ENCODE measurements around the gene CHID1. TPM values are rescaled to one million over a fixed set of nuclear protein-coding genes. Genes with fewer than 3 reads are reported as not detected.

The CHID1 gene
- total RNA-seq, 1 donor from 2014 or later: 112 TPM

DNA sequence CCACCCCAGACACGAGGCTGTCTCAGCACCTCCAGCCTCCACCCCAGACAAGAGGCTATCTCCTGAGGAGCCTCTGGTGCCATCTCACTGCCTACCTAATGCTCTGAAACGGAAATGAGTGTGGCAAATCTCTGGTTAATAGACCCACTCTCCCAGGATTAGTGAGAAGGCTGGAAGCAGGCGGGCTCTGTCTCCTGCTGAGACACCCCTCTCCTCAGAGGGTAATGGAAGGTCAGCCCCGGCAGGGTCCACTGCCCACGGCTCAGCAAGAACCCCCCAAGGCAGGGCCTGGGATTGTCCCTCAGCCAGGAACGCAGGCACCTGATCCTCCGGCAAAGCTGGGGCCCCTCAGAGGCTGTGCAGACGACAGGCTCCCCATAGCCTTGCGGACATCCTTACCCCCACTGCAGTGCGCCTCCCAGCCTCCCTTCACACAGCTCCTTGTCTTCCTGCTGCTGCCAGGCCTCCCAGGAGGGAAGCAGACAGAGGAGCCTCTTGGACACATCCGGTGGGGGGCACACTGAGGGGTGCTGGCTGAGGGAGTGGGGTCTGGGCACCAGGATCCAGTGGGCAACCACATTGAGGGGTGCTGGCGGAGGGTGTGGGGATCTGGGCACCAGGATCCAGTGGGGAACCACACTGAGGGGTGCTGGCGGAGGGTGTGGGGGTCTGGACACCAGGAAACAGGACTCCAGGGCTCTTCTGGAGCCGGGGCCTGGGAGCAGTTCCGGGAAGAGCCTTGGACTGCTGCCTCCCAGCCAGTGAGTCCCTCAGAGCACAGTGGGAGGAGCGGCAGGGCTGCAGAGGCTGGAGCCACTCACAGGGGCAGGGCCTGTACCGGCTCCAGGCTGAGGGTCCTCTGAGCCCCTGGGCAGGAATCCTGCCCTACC lies 13.1 kb downstream of the CHID1 start:
- Mint-ChIP-seq H3K4me1 (ENCODE audit: unreplicated experiment) (peaks cover 1% of the 10 kb centered on the region), H3K9me3 (ENCODE audit: unreplicated experiment) (no peaks in the 10 kb centered on the region), H3K4me3 (ENCODE audit: unreplicated experiment) (no peak overlapping the region), H3K36me3 (ENCODE audit: unreplicated experiment) (peaks cover 17% of the 10 kb centered on the region), H3K27ac (ENCODE audit: unreplicated experiment) (no peak overlapping the region), H3K27me3 (ENCODE audit: unreplicated experiment) (no peaks in the 10 kb centered on the region)
- no peak for DNase-seq (ENCODE audit: extremely low spot score, unreplicated experiment)
- TF ChIP-seq, protein P1, sequence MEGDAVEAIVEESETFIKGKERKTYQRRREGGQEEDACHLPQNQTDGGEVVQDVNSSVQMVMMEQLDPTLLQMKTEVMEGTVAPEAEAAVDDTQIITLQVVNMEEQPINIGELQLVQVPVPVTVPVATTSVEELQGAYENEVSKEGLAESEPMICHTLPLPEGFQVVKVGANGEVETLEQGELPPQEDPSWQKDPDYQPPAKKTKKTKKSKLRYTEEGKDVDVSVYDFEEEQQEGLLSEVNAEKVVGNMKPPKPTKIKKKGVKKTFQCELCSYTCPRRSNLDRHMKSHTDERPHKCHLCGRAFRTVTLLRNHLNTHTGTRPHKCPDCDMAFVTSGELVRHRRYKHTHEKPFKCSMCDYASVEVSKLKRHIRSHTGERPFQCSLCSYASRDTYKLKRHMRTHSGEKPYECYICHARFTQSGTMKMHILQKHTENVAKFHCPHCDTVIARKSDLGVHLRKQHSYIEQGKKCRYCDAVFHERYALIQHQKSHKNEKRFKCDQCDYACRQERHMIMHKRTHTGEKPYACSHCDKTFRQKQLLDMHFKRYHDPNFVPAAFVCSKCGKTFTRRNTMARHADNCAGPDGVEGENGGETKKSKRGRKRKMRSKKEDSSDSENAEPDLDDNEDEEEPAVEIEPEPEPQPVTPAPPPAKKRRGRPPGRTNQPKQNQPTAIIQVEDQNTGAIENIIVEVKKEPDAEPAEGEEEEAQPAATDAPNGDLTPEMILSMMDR (IDR thresholded peaks at IDR 0.05): no peak

DNA sequence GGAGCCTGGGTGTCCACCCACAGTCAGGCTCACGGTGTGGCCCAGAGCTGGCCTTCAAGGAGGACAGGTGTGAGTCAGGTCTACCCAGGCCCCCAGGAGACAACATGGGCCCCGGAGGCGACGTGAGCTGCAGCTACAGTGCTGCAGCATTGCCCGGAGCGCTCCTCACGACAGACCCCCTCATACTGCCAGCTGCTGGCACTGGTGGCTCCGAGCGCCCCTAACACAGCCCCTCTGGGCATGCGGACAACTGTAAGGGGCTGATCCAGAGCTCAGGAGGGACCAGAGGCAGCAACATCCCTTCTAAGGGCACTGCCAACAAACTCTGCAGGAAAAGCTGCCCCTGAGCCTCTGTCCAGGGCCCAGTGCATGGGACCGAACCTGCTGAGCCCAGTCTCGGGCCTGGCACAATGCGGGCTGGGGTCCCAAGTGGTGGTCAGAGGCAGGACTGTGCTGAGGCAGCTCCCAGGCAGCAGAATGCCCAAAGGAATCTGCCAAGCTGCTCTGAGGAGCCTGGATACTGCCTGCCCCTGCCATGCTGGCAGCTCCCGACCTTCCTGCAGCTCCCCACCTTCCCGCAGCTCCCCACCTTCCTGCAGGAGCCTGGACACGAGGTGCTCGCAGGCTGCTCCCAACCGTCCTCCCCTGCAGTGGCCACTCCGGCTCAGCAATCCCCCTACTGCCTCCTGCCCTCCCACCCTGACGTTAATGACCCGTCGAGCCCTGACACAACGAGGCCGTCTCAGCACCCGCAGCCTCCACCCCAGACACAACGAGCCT lies 15.1 kb downstream of the CHID1 start:
- H3K4me3 Mint-ChIP-seq (ENCODE audit: unreplicated experiment): no peak overlapping the region
- no peaks in the 10 kb centered on the region for H3K9me3 Mint-ChIP-seq (ENCODE audit: unreplicated experiment)
- no peaks in the 10 kb centered on the region for H3K27me3 Mint-ChIP-seq (ENCODE audit: unreplicated experiment)
- H3K27ac Mint-ChIP-seq (ENCODE audit: unreplicated experiment): no peak overlapping the region
- peaks cover 1% of the 10 kb centered on the region for H3K4me1 Mint-ChIP-seq (ENCODE audit: unreplicated experiment)
- DNase-seq (ENCODE audit: extremely low spot score, unreplicated experiment): no peak
- TF ChIP-seq, protein P1 (IDR thresholded peaks at IDR 0.05): no peak
- H3K36me3 Mint-ChIP-seq (ENCODE audit: unreplicated experiment): peaks cover 8% of the 10 kb centered on the region

DNA sequence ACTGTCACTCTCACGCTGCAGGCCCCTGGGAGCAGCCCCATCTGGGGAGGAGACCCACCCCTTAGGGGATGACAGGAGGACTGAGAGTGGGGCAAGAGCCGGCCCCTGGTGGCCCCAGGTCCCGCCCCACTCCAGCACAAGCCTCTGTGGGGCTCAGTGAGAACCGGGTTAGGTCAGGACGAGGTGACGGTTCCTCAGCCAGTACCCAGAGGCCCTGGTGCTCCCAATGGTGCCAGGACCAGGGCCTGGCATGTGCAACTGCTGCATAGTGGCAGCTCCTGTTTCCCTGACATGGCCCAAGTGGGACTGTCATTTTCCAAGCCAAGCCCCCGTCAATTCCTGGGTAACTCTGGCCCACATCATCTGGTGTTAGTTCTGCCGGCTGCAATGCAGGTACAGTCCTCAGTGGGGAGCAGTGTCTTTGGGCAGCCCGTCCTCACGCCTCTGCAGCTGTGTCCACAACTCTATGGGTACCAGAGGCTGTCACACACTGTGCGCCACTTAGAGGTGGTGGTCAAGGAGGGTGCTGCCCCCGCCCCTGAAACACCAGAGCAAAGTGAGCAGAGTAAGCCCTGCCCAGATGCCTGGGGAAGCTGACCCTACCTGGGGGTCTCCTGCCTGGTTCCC lies 15.9 kb downstream of the CHID1 start:
- Mint-ChIP-seq H3K27ac (ENCODE audit: unreplicated experiment) (no peak overlapping the region), H3K4me3 (ENCODE audit: unreplicated experiment) (no peak overlapping the region)

DNA sequence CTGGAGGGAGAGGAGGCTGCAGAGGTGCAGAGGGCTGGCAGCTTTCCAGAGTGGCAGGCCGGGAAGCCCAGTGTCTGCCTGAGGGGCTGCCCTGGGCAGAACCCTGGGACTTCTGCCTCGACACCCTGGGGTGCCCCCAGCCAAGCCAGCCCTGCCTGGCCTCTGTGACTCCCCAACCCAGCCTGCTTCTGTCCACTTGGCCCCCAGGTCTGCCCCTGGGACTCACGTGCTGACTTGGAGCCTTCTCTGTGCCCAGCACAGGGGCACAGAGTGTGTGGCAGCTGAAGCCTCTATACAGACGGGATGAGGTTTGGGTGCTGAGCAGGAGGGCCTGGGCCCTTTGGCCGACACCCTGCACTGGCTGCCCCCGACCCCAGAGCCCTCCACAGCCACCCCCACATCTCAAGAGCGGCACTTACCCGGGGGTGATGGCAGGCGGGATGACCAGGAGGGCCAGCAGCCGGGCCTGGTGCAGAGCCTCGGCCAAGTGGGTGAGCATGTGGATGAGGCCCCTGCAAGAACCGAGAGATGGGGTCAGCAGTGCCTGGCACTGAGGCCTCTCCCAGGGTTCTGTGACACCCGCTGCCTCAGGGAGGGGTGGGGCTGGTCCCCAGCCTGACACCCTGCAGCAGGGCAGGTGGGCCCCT lies 17.5 kb downstream of the CHID1 start:
- H3K36me3 Mint-ChIP-seq (ENCODE audit: unreplicated experiment): peaks cover 2% of the 10 kb centered on the region
- no peak for DNase-seq (ENCODE audit: extremely low spot score, unreplicated experiment)
- TF ChIP-seq, protein P1 (IDR thresholded peaks at IDR 0.05): no peak
- H3K4me3 Mint-ChIP-seq (ENCODE audit: unreplicated experiment): no peak overlapping the region
- no peak overlapping the region for H3K27ac Mint-ChIP-seq (ENCODE audit: unreplicated experiment)
- peaks cover 1% of the 10 kb centered on the region for H3K4me1 Mint-ChIP-seq (ENCODE audit: unreplicated experiment)
- no peaks in the 10 kb centered on the region for H3K27me3 Mint-ChIP-seq (ENCODE audit: unreplicated experiment)
- no peaks in the 10 kb centered on the region for H3K9me3 Mint-ChIP-seq (ENCODE audit: unreplicated experiment)

More for the DNA sequence above, 15.9 kb downstream of the CHID1 start:
- TF ChIP-seq, protein P1 (IDR thresholded peaks at IDR 0.05): no peak
- H3K36me3 Mint-ChIP-seq (ENCODE audit: unreplicated experiment): peaks cover 5% of the 10 kb centered on the region
- H3K27me3 Mint-ChIP-seq (ENCODE audit: unreplicated experiment): no peaks in the 10 kb centered on the region
- DNase-seq (ENCODE audit: extremely low spot score, unreplicated experiment): no peak
- peaks cover 1% of the 10 kb centered on the region for H3K4me1 Mint-ChIP-seq (ENCODE audit: unreplicated experiment)
- no peaks in the 10 kb centered on the region for H3K9me3 Mint-ChIP-seq (ENCODE audit: unreplicated experiment)
